Right lobe of liver (tissue), 6 donors: ENCODE results near the gene PHLDB3. TPM values are rescaled to one million over a fixed set of nuclear protein-coding genes. Genes with fewer than 3 reads are reported as not detected.
A peak's percentile ranks its signal among the peaks of the same experiment; 100 is the strongest.

ENCODE experiments used
- ATAC-seq, 4 donors: fragments of 200-7000 bp; cut with Tn5 transposase; one replicate each; pipeline ENCODE4 v1.9.1; 2020; ENCODE audit warnings: mild to moderate bottlenecking in 4 of 4, moderate library complexity in 4 of 4
- DNase-seq, 3 donors: peaks; one replicate each; pipeline ENCODE4 v3.0.0-alpha.2; 2020
- H3K27ac ChIP-seq, 3 donors: fragments of 200-600 bp; one replicate each; pipeline ENCODE4 v1.8.0; 2022
- H3K27me3 ChIP-seq, 2 donors: fragments of 200-600 bp; one replicate each; pipeline ENCODE4 v1.8.0; 2022
- H3K36me3 ChIP-seq, 4 donors: fragments of 200-600 bp; sonication (generic) in 1 of 4; one replicate each; pipeline versions ENCODE4 v1.5.1 to v1.8.0; 2017 to 2022; ENCODE audit warnings: control low read depth in 1 of 4
- H3K4me1 ChIP-seq, 4 donors: fragments of 200-600 bp; sonication (generic) in 1 of 4; one replicate each; pipeline versions ENCODE4 v1.5.1 to v1.8.0; 2017 to 2022; ENCODE audit warnings: control low read depth in 1 of 4
- H3K4me3 ChIP-seq, 3 donors: fragments of 200-600 bp; one replicate each; pipeline ENCODE4 v1.8.0; 2022
- H3K9me3 ChIP-seq, 4 donors: fragments of 200-600 bp; sonication (generic) in 1 of 4; one replicate each; pipeline versions ENCODE4 v1.5.1 to v1.8.0; 2017 to 2022; ENCODE audit warnings: control low read depth in 1 of 4
- CTCF ChIP-seq, 4 donors: fragments of 200-600 bp in 3 of 4; fragments of 450-650 bp in 1 of 4; IDR thresholded peaks; one replicate each; pipeline versions ENCODE4 v1.5.1 to v1.8.0; 2016 to 2022; ENCODE audit warnings: antibody characterized with exemption in 4 of 4, mild to moderate bottlenecking in 2 of 4
- POLR2A ChIP-seq: fragments of 450-650 bp; IDR thresholded peaks from one replicate; pipeline ENCODE4 v1.6.1; 2017; ENCODE audit warnings: antibody characterized with exemption, mild to moderate bottlenecking
- WGBS: methylation state at CpG from one replicate; pipeline ENCODE4 v1.1.6; 2018; ENCODE audit warnings: low coverage, low lambda C conversion rate; ENCODE audit not compliant: insufficient coverage; ENCODE audit errors: missing lambda C conversion rate; 5-methylcytosine and 5-hydroxymethylcytosine counted together
- intact Hi-C, 2 donors: fragments of 100-400 bp; cut with DNase I; formaldehyde crosslinking; loops; one replicate each; pipeline versions ENCODE4 v1.11.2 to v1.14.1; 2022
- total RNA-seq, 6 experiments: library from RNA; depleted of rRNA in 2 of 6; stranded (reverse); fragments of >200 nt in 2 of 6; fragmentation: NEBNext Ultra II Directional in 3 of 6; extraction: Animal tissue kit (Norgen Biotek cat#: 25700) in 3 of 6; gene quantifications; one replicate each; pipeline versions ENCODE4 v1.1.0 to v1.2.4, GENCODE V29; 2016 to 2023
- donor health status: DM: no; HTN: yes; CAD: no.
- donor health status: DM: no; HTN: no; CAD: no.
- donor health status: DM: no; HTN: no; CAD: no.
- donor health status: DM: no; HTN: yes; CAD: no.
- donor health status: DM: no; HTN: yes; CAD: no.

Gene PHLDB3
- total RNA-seq, 6 experiments from 2014 or later, result 9.6 to 15.0 (median 11.1) TPM

DNA sequence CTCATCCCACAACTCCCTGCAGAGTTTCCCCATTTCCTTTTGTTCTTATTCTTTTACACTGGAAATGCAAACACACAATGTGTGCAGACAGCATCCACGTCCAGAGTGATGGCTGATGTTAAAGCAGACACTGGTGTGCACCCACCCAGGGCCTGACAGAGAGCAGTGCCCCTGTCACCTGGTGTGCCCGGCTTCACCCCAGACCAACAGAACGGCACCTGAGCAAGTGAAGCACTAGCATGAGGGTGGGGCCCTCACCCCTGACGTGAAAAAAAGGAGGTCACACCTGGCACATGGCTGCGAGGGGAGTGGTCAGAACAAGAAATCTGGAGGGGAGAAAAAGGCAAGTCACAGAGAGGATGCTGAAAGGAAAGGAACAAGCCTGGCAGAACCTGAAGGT is 40.7 kb upstream of the PHLDB3 start:
- Histone ChIP-seq H3K27ac (no peak overlapping the region), H3K27me3 (no peaks in the 10 kb centered on the region), H3K4me1 (peaks cover 0 to 10% (median 0%) of the 10 kb centered on the region in 4 donors), H3K4me3 (no peak overlapping the region), H3K36me3 (peaks cover 0 to 2% (median 0%) of the 10 kb centered on the region in 4 donors), H3K9me3 (no peaks in the 10 kb centered on the region)
- ATAC-seq, result no peak
- TF ChIP-seq CTCF (IDR thresholded peaks at IDR 0.05) (no peak), POLR2A (no peak)
- intact Hi-C loops, result no loop called here
- DNase-seq, result no peak
- WGBS, result 90% methylated on average over 5 of the region's 5 CpGs

DNA sequence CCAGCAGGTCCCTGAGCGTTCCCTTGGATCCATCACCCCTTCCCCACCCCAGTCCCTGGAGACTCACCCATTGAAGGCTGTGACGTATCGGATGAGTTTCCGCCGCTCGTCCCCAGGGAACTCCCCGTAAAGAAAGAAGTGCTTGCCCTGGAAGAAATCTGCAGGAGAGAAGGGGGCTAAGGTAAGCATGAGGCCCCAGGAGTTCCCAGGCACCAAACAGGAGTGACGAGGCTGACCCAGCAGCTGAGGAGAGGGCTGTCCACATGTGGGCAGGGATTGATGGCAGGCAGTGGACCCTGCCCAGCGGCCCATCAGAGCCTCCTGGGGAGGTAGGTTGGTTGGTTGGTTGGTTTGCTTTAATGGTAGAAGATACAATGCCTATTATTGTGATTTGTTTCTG is 39.5 kb upstream of the PHLDB3 start:
- WGBS, result no CpG with 5 or more reads among the region's 9 CpGs
- ATAC-seq, result no peak
- H3K27me3 ChIP-seq, result no peaks in the 10 kb centered on the region
- peak in 1 of 3 donors; percentile 31 for DNase-seq
- no peak overlapping the region for H3K27ac ChIP-seq
- H3K9me3 ChIP-seq, result no peaks in the 10 kb centered on the region
- peaks cover 0 to 10% (median 0%) of the 10 kb centered on the region in 4 donors for H3K4me1 ChIP-seq
- intact Hi-C loops, result no loop called here
- peaks cover 0 to 2% (median 0%) of the 10 kb centered on the region in 4 donors for H3K36me3 ChIP-seq
- TF ChIP-seq POLR2A, result no peak
- TF ChIP-seq CTCF (IDR thresholded peaks at IDR 0.05), result no peak
- H3K4me3 ChIP-seq, result no peak overlapping the region

DNA sequence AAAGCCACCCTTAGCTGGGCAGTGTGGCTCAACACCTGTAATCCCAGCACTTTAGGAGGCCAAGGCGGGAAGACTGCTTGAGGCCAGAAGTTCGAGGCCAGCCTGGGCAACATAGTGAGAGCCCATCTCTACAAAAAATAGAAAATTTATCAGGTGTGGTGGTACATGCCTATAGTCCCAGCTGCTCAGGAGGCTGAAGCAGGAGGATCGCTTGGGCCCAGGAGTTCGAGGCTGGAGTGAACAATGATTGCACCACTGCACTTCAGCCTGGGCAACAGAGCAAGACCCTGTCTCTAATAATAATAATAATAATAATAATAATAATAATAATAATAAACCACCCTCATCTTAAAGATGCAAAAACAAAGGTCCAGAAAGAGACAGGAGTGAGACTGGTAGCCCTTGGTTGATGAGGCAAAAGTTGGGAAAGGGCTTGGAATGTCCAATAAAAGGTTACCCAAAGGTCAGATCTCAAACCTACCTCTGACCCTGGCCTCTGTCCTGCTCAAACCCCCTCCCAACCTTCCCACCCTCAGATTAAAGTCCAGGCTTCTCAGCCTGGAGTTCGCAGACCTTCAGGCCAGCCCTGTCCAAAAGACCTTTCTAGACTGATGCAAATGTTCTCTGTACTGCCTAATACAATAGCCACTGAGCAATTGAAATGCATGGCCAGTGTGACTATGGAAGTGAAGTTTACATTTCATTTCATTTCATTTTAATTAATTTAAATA is 37.5 kb upstream of the PHLDB3 start:
- H3K27ac ChIP-seq, result peak overlapping the region in 1 of 3 donors; percentile 55
- no peak overlapping the region for H3K4me3 ChIP-seq
- no peaks in the 10 kb centered on the region for H3K9me3 ChIP-seq
- intact Hi-C loops, result no loop called here
- H3K4me1 ChIP-seq, result peaks cover 0 to 10% (median 0%) of the 10 kb centered on the region in 4 donors
- peak; percentile 45 to 87 (median 60) for ATAC-seq
- H3K36me3 ChIP-seq, result peaks cover 0 to 2% (median 0%) of the 10 kb centered on the region in 4 donors
- 94% methylated on average over 4 of the region's 5 CpGs for WGBS
- DNase-seq, result no peak
- no peaks in the 10 kb centered on the region for H3K27me3 ChIP-seq
- TF ChIP-seq POLR2A (no peak), CTCF (IDR thresholded peaks at IDR 0.05) (no peak)

DNA sequence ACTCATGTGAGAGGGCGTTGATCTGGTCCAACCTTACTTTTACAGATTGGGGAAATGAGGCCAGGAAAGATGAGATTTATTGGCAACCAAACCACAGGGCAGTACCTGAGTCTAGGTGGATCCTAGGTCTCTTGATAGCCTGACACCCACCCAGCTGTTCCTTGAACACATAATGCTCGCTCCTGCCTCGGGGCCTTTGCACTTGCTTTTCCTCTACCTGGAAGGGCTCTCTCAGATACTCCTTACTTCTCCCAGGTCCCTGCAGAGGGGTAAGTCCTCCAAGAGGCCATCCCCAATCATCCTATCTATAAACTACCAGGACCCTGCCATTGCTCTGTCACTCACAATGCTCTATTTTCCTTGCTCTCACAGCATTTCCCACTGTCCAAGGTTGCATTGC is 35.8 kb upstream of the PHLDB3 start:
- Histone ChIP-seq H3K27me3 (no peaks in the 10 kb centered on the region), H3K4me3 (no peak overlapping the region), H3K9me3 (no peaks in the 10 kb centered on the region), H3K4me1 (peaks cover 0 to 10% (median 0%) of the 10 kb centered on the region in 4 donors), H3K36me3 (peaks cover 0 to 2% (median 0%) of the 10 kb centered on the region in 4 donors), H3K27ac (no peak overlapping the region)
- TF ChIP-seq POLR2A, result no peak
- no peak for TF ChIP-seq CTCF (IDR thresholded peaks at IDR 0.05)
- no CpG with 5 or more reads among the region's 3 CpGs for WGBS
- DNase-seq (no peak), ATAC-seq (no peak)
- intact Hi-C loops, result no loop called here
